Sigmoid colon (tissue), 4 donors: ENCODE data around the gene CHRNA9.

Source experiments
- CTCF ChIP-seq, 4 experiments: fragments of 450-650 bp in 3 of 4; fragments of 200-600 bp in 1 of 4; IDR thresholded peaks; one replicate each; pipeline ENCODE4 v1.5.1; 2016 to 2019; ENCODE audit warnings: antibody characterized with exemption in 4 of 4, mild to moderate bottlenecking in 3 of 4, moderate library complexity in 2 of 4
- EP300 ChIP-seq, 4 donors: sonication (generic); formaldehyde crosslinking; IDR thresholded peaks; one replicate each; pipeline ENCODE4 v1.6.1; 2017; ENCODE audit warnings: antibody characterized with exemption in 4 of 4
- POLR2A ChIP-seq, 2 donors: fragments of 450-650 bp; IDR thresholded peaks; one replicate each; pipeline ENCODE4 v1.6.1; 2016; ENCODE audit warnings: antibody characterized with exemption in 2 of 2, mild to moderate bottlenecking in 2 of 2, moderate library complexity in 2 of 2

- TF ChIP-seq CTCF (IDR thresholded peaks at IDR 0.05): no peak
- no peak for TF ChIP-seq POLR2A (IDR thresholded peaks at IDR 0.05)
- TF ChIP-seq EP300 (IDR thresholded peaks at IDR 0.05): no peak
Measured at GRCh38 chr4:40288566-40288965, 46.6 kb upstream of the CHRNA9 start.
